Upper lobe of right lung (tissue), 1 donor: ENCODE data around the gene SEC61A2. TPM values are rescaled to one million over a fixed set of nuclear protein-coding genes. Genes with fewer than 3 reads are reported as not detected.

Experiments used
- ATAC-seq: fragments of 200-7000 bp; cut with Tn5 transposase; one replicate; pipeline ENCODE4 v1.9.1; 2020; ENCODE audit warnings: mild to moderate bottlenecking, moderate library complexity
- DNase-seq: peaks from one replicate; pipeline ENCODE4 v3.0.0-alpha.2; 2020
- H3K27ac ChIP-seq: fragments of 200-600 bp; one replicate; pipeline ENCODE4 v1.8.0; 2022
- H3K27me3 ChIP-seq: fragments of 200-600 bp; one replicate; pipeline ENCODE4 v1.8.0; 2022; ENCODE audit warnings: mild to moderate bottlenecking
- H3K36me3 ChIP-seq: fragments of 200-600 bp; one replicate; pipeline ENCODE4 v1.8.0; 2022
- H3K4me1 ChIP-seq: fragments of 200-600 bp; one replicate; pipeline ENCODE4 v1.8.0; 2022
- H3K4me3 ChIP-seq: fragments of 200-600 bp; one replicate; pipeline ENCODE4 v1.8.0; 2022; ENCODE audit warnings: mild to moderate bottlenecking
- H3K9me3 ChIP-seq: fragments of 200-600 bp; one replicate; pipeline ENCODE4 v1.8.0; 2022
- CTCF ChIP-seq: fragments of 200-600 bp; IDR thresholded peaks from one replicate; pipeline ENCODE4 v1.8.0; 2022; ENCODE audit warnings: antibody characterized with exemption
- intact Hi-C: fragments of 100-400 bp; cut with DNase I; formaldehyde crosslinking; loops from one replicate; pipeline ENCODE4 v1.11.0; 2022
- total RNA-seq: library from RNA; stranded (reverse); fragmentation: NEBNext Ultra II Directional; extraction: Animal tissue kit (Norgen Biotek cat#: 25700); gene quantifications from one replicate; pipeline ENCODE4 v1.2.1, GENCODE V29; 2021
- donor health status: DM: no; HTN: yes; CAD: no; lungs with severe emphysema.

SEC61A2 gene
- total RNA-seq, 1 donor from 2014 or later, result 3.9 TPM

DNA sequence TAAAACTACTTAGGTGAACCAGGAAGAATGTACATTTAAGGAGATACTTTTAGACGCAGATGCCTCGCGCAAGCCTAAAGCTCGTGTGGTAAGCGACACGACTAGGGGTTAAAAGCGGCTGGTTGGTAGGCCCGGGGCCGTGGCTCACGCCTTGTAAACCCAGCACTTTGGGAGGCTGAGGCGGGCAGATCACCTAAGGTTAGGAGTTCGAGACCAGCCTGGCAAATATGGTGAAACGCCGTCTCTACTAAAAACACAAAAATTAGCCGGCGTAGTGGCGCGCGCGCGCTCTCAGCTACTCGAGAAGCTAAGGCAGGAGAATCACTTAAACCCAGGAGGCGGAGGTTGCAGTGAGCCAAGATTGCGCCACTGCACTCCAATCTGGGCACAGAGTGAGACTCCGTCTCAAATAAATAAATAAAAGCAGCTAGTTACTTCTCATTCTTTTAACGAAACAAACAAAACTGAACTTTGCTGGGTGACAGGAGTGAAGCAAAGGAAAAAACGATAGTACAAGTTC lies 65.3 kb downstream of the SEC61A2 start:
- no peak for TF ChIP-seq CTCF
- Histone ChIP-seq H3K9me3 (no peaks in the 10 kb centered on the region), H3K27ac (peak overlapping the region; percentile 95), H3K4me3 (peak overlapping the region; percentile 97), H3K4me1 (peaks cover 47% of the 10 kb centered on the region), H3K27me3 (no peaks in the 10 kb centered on the region), H3K36me3 (peaks cover 11% of the 10 kb centered on the region)
- intact Hi-C loops, result no loop called here
- ATAC-seq, result peak; percentile 49
- DNase-seq, result peak; percentile 87

GRCh38 chr10:12195281-12195602 lies 65.8 kb downstream of the SEC61A2 start:
- TF ChIP-seq CTCF, result no peak
- peaks cover 47% of the 10 kb centered on the region for H3K4me1 ChIP-seq
- peak overlapping the region; percentile 97 for H3K4me3 ChIP-seq
- peak overlapping the region; percentile 95 for H3K27ac ChIP-seq
- intact Hi-C loops, result no loop called here
- DNase-seq (no peak), ATAC-seq (no peak)
- peaks cover 15% of the 10 kb centered on the region for H3K36me3 ChIP-seq
- H3K27me3 ChIP-seq, result no peaks in the 10 kb centered on the region
- no peaks in the 10 kb centered on the region for H3K9me3 ChIP-seq

DNA sequence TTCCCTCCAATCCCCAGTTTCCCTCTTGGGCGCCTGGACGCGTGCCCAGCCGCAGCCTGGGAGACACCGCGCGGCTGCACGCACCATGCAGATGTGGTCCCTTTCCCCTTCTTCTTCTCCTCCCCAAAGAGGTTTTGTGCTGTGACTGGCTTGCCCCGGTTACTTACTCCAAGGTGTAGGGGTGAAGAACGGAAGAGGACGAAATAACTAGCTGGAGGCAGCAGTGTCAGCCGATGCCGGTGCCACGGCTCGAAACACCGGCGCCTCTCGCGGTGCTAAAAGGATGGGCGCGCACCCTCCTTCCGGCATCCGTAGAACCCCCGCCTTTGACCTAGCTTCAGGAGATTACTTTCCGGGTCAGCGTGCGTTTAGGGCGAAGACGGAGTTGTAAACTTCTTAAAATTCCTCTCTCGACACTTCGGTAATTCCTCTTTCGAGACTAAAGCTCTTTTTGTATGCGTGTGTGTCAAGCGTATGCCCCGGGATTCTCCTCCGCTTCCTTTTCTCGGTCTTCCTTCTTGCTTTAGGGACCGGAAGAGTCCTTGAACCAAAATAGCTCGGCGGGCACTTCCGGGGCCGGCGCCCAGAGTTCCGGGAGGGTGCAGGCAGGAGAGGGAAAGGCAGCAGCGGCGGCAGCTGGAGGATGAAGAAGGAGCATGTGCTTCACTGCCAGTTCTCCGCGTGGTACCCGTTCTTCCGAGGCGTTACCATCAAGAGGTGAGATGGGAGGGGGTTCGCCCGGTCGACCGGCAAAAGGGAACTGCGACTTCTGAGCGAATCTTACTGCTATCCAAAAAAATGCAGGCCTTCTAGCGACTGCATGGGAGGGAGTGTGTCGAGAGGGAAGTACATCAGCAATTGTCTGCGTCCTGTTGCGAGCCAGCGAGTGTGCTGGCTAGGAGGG lies 66.4 kb downstream of the SEC61A2 start, which contains the start of the genes CDC123 and NUDT5:
CDC123 (plus strand) TSS at position 586 of the 904 bp plus-strand sequence; CDS start at position 644, 58 bp downstream.
NUDT5 (minus strand) TSS at position 289 of the 904 bp plus-strand sequence. CDS start 9,600 bp downstream, outside the sequence.
- Histone ChIP-seq H3K27ac (peak within 1 kb of the TSS; percentile 95), H3K36me3 (peaks cover 21% of the 10 kb centered on the region), H3K4me1 (peaks cover 47% of the 10 kb centered on the region), H3K27me3 (no peaks in the 10 kb centered on the region), H3K4me3 (peak within 1 kb of the TSS; percentile 97), H3K9me3 (no peaks in the 10 kb centered on the region)
- no peak for TF ChIP-seq CTCF
- peak; percentile 97 for ATAC-seq
- peak; percentile 94 for DNase-seq
- intact Hi-C loops, result no loop called here

DNA sequence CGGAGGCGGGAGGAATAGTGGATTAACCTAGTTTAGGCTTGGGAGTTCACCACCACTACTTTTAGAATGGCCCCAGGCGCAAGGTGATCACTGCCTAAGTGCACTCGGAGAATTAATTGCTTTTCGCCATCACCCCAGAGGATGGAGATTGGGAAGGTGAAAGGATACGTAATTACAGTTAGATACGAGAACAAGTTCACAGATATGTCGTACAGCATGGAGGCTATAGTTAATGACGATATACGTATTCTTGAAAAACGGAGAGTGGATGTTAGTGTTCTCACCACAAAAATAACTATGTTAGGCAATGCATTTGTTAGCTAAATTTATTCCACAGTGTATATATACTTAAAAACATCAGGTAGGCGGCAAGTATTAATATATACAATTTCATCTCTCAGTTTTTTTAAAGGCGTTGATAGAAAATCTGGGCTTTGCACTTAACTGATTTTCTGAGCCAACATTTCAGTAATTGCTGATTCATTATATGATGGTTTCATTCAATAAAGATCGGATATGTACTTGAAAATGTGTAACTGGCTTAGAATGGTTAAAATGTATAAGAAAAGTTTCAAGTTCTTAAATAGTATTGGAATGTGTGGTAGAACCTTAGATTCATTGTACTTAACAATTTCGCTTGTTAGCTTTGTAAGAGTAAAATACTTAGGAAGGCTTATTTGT lies 67.2 kb downstream of the SEC61A2 start:
- Histone ChIP-seq H3K4me3 (peak overlapping the region; percentile 97), H3K27ac (peak overlapping the region; percentile 95), H3K4me1 (peaks cover 42% of the 10 kb centered on the region), H3K36me3 (peaks cover 28% of the 10 kb centered on the region), H3K27me3 (no peaks in the 10 kb centered on the region), H3K9me3 (no peaks in the 10 kb centered on the region)
- DNase-seq (no peak), ATAC-seq (no peak)
- intact Hi-C loops, result no loop called here
- TF ChIP-seq CTCF, result no peak

DNA sequence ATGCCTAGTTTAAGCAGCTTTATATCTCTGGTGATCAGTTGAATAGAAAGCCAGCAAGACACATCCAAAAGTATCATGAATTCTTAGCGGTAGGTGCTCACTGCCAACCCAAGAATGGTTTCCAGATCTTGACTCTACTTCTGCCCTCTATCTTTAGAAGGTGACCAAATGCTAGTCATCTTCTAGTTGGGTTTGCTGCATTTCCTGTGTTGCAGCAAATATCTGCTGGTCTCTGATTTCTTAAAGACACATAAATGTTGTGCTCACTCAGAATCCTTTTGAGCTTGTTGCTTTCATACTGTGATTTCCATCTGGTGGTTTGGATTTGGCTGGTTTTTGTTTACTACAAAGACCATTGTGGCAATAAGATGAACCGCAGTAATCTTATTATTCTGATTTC lies 68.7 kb downstream of the SEC61A2 start:
- Histone ChIP-seq H3K27me3 (no peaks in the 10 kb centered on the region), H3K4me3 (no peak overlapping the region), H3K27ac (no peak overlapping the region), H3K9me3 (no peaks in the 10 kb centered on the region), H3K36me3 (peaks cover 40% of the 10 kb centered on the region), H3K4me1 (peaks cover 31% of the 10 kb centered on the region)
- no peak for DNase-seq
- TF ChIP-seq CTCF, result no peak
- intact Hi-C loops, result no loop called here
- no peak for ATAC-seq
